Uterus (tissue), 4 donors: ENCODE data around the gene EPC2. TPM values are rescaled to one million over a fixed set of nuclear protein-coding genes. Genes with fewer than 3 reads are reported as not detected.

Experiments used
- DNase-seq, 2 donors: peaks; one replicate each; pipeline ENCODE4 v3.0.0-alpha.2; 2019 to 2020
- H3K27ac ChIP-seq, 2 donors: fragments of 200-600 bp; sonication (generic); 1 replicate in 1 of 2; 2 replicates in 1 of 2; pipeline ENCODE4 v1.5.1; 2016 to 2018
- H3K27me3 ChIP-seq, 2 donors: fragments of 200-600 bp; sonication (generic); one replicate each; pipeline ENCODE4 v1.5.1; 2018 to 2019; ENCODE audit warnings: control low read depth in 1 of 2
- H3K36me3 ChIP-seq, 2 donors: fragments of 200-600 bp; sonication (generic); one replicate each; pipeline ENCODE4 v1.5.1; 2019; ENCODE audit warnings: control low read depth in 1 of 2
- H3K4me1 ChIP-seq, 2 donors: fragments of 200-600 bp; sonication (generic); one replicate each; pipeline ENCODE4 v1.5.1; 2018 to 2019; ENCODE audit warnings: control low read depth in 1 of 2
- H3K4me3 ChIP-seq, 2 donors: fragments of 200-600 bp; sonication (generic); 1 replicate in 1 of 2; 2 replicates in 1 of 2; pipeline ENCODE4 v1.5.1; 2018 to 2019; ENCODE audit warnings: mild to moderate bottlenecking in 1 of 2
- H3K9me3 ChIP-seq, 2 donors: fragments of 200-600 bp; sonication (generic); one replicate each; pipeline ENCODE4 v1.5.1; 2019; ENCODE audit warnings: control low read depth in 1 of 2
- POLR2A ChIP-seq, 2 donors: fragments of 450-650 bp; IDR thresholded peaks; one replicate each; pipeline ENCODE4 v1.6.1; 2016; ENCODE audit warnings: antibody characterized with exemption in 2 of 2, mild to moderate bottlenecking in 1 of 2, moderate library complexity in 1 of 2
- intact Hi-C: fragments of 100-400 bp; cut with DNase I; formaldehyde crosslinking; loops from one replicate; pipeline ENCODE4 v1.15.1; 2023; ENCODE audit warnings: low total_unique reads
- total RNA-seq, 4 donors: library from RNA; depleted of rRNA in 3 of 4; stranded (reverse); fragments of >200 nt in 3 of 4; gene quantifications; one replicate each; pipeline versions ENCODE4 v1.1.0 to v1.2.4, GENCODE V29; 2014 to 2023
- TF ChIP-seq, protein P1 (sequence below), 4 experiments: fragments of 200-600 bp in 2 of 4; fragments of 450-650 bp in 2 of 4; sonication (generic) in 2 of 4; IDR thresholded peaks; one replicate each; pipeline ENCODE4 v1.5.1; 2016 to 2019; ENCODE audit warnings: antibody characterized with exemption in 4 of 4, mild to moderate bottlenecking in 2 of 4, moderate library complexity in 1 of 4
- donor health status: DM: yes; HTN: yes; CAD: no.

Gene EPC2
- total RNA-seq, 4 donors from 2014 or later, result 14.3 to 71.4 (median 33.8) TPM

- no peaks in the 10 kb centered on the region for H3K9me3 ChIP-seq
- DNase-seq, result no peak
- no peaks in the 10 kb centered on the region for H3K36me3 ChIP-seq
- no peak for TF ChIP-seq POLR2A (IDR thresholded peaks at IDR 0.05)
- TF ChIP-seq, protein P1, sequence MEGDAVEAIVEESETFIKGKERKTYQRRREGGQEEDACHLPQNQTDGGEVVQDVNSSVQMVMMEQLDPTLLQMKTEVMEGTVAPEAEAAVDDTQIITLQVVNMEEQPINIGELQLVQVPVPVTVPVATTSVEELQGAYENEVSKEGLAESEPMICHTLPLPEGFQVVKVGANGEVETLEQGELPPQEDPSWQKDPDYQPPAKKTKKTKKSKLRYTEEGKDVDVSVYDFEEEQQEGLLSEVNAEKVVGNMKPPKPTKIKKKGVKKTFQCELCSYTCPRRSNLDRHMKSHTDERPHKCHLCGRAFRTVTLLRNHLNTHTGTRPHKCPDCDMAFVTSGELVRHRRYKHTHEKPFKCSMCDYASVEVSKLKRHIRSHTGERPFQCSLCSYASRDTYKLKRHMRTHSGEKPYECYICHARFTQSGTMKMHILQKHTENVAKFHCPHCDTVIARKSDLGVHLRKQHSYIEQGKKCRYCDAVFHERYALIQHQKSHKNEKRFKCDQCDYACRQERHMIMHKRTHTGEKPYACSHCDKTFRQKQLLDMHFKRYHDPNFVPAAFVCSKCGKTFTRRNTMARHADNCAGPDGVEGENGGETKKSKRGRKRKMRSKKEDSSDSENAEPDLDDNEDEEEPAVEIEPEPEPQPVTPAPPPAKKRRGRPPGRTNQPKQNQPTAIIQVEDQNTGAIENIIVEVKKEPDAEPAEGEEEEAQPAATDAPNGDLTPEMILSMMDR (IDR thresholded peaks at IDR 0.05), result no peak
- intact Hi-C loops, result no loop called here
- peaks cover 0 to 17% of the 10 kb centered on the region in 2 donors for H3K4me1 ChIP-seq
- no peak overlapping the region for H3K4me3 ChIP-seq
- H3K27ac ChIP-seq, result peak overlapping the region in 1 of 2 donors; percentile 61
- no peaks in the 10 kb centered on the region for H3K27me3 ChIP-seq
Measured at GRCh38 chr2:148813603-148814065, 169.1 kb downstream of the EPC2 start.

GRCh38 chr2:148814143-148814859 is 169.8 kb downstream of the EPC2 start:
- Histone ChIP-seq H3K36me3 (no peaks in the 10 kb centered on the region), H3K4me1 (peaks cover 0 to 17% of the 10 kb centered on the region in 2 donors), H3K27me3 (no peaks in the 10 kb centered on the region), H3K27ac (peak overlapping the region; percentile 13 to 61), H3K4me3 (no peak overlapping the region), H3K9me3 (no peaks in the 10 kb centered on the region)
- intact Hi-C loops, result no loop called here
- TF ChIP-seq, protein P1 (IDR thresholded peaks at IDR 0.05), result no peak
- no peak for TF ChIP-seq POLR2A (IDR thresholded peaks at IDR 0.05)
- DNase-seq, result peak in 1 of 2 donors; percentile 15

DNA sequence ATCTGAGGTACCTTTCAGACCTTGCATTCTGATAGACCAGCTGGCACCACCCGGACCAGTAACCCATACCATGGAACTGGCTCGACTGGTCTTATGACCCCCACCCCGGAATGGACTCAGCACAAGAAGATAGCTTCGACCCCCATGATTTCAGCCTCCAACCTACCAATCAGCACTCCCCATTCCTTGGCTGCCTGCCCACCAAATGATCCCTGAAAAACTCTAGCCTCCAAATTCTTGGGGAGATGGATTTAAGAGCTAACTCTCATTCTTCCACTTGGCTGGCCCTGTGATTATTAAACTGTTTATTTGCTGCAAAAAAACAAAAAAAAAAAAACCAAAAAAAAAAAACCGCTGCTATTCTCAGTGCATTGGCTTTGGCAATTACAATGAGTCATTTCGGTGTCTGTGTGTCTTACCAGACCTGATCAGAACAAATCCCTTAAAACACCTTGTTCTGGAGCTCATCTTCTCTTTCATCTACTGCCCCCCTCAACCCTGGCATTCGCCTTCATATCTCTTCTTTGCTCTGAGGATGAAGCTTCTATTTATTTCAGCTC is 170.4 kb downstream of the EPC2 start:
- Histone ChIP-seq H3K27ac (peak overlapping the region; percentile 13 to 61), H3K4me3 (no peak overlapping the region)

DNA sequence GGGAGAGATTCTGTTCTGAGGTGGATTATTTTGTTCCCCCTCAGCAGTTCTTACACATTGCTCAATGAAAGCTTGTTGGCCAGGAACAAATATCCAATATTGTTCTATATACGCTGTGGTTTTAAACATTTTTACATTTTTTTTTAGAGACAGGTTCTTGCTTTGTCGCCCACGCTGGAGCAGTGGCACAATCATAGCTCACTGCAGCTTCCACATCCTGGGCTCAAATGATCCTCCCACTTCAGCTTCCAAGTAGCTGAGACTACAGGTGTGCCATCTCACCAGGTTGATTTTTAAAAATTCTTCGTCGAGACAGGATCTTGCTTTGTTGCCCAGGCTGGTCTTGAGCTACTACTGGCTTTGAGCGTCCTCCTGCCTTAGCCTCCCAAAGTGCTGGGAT is 171.6 kb downstream of the EPC2 start:
- Histone ChIP-seq H3K4me1 (peaks cover 0 to 17% of the 10 kb centered on the region in 2 donors), H3K9me3 (no peaks in the 10 kb centered on the region), H3K36me3 (no peaks in the 10 kb centered on the region), H3K27me3 (no peaks in the 10 kb centered on the region), H3K27ac (no peak overlapping the region), H3K4me3 (no peak overlapping the region)
- no peak for DNase-seq
- TF ChIP-seq POLR2A (IDR thresholded peaks at IDR 0.05), result no peak
- TF ChIP-seq, protein P1 (IDR thresholded peaks at IDR 0.05), result no peak
- intact Hi-C loops, result no loop called here

More for the DNA sequence above, 170.4 kb downstream of the EPC2 start:
- TF ChIP-seq, protein P1 (IDR thresholded peaks at IDR 0.05), result no peak
- TF ChIP-seq POLR2A (IDR thresholded peaks at IDR 0.05), result no peak
- intact Hi-C loops, result no loop called here
- H3K4me1 ChIP-seq, result peaks cover 0 to 17% of the 10 kb centered on the region in 2 donors
- no peaks in the 10 kb centered on the region for H3K9me3 ChIP-seq
- DNase-seq, result peak in 1 of 2 donors; percentile 18
- H3K36me3 ChIP-seq, result no peaks in the 10 kb centered on the region
- no peaks in the 10 kb centered on the region for H3K27me3 ChIP-seq

- DNase-seq, result peak in 1 of 2 donors; percentile 20
- H3K9me3 ChIP-seq, result no peaks in the 10 kb centered on the region
- intact Hi-C loops, result no loop called here
- H3K4me3 ChIP-seq, result no peak overlapping the region
- H3K27ac ChIP-seq, result peak overlapping the region in 1 of 2 donors; percentile 14
- no peaks in the 10 kb centered on the region for H3K36me3 ChIP-seq
- no peaks in the 10 kb centered on the region for H3K27me3 ChIP-seq
- no peak for TF ChIP-seq POLR2A (IDR thresholded peaks at IDR 0.05)
- TF ChIP-seq, protein P1 (IDR thresholded peaks at IDR 0.05), result no peak
- peaks cover 0 to 13% of the 10 kb centered on the region in 2 donors for H3K4me1 ChIP-seq
Measured at GRCh38 chr2:148817210-148817708, 172.7 kb downstream of the EPC2 start.
